T-helper 9 cell (primary cell): ENCODE data around the gene RPS19BP1.
"Not testable (repeated sequence)": the region's sequence is repeated elsewhere in the genome, so short reads cannot be mapped to it uniquely, and the experiment has no call there.

Experiments used
- DNase-seq: peaks from one replicate; pipeline ENCODE4 v3.0.0-alpha.2; 2020

RPS19BP1 gene

GRCh38 chr22:39527481-39527961 is 5.0 kb downstream of the RPS19BP1 start:
- DNase-seq: no peak

DNA sequence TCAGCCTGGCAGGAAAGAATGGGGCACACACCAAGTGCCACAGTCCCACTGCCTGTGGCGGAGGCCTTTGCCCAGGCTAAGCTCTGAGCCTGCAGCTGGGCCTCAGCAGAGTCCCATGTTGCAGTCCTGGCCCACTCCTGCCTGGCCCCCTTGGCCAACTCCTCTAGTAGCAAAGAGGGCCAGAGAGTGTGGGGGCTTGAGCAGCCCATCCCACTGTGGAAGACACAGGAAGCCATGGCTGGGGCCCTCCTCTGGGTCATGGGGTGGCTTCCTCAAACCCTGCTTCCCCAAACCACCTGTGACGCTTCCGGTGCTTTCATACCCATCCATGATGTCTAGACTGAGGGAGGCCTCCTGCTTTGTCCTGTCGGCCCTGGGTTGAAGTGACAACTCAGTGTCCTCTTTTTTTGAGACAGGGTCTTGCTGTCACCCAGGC is 5.8 kb downstream of the RPS19BP1 start:
- DNase-seq: peak; percentile 29

DNA sequence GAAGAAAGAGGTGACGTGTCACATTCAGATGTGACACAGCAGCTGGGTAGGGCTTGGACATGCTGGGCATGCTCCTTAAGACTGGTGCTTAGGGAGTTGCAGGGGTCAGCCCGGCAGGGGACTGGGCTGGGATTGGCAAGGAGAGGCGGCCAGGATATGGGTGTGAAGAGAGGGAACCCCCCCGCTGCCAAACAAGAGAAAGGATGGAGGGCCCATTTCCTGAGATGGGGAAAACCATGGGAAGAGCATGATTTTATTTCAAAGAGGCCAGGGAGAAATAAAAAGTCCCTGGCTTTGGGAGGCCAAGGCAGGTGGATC is 6.9 kb downstream of the RPS19BP1 start:
- no peak for DNase-seq

DNA sequence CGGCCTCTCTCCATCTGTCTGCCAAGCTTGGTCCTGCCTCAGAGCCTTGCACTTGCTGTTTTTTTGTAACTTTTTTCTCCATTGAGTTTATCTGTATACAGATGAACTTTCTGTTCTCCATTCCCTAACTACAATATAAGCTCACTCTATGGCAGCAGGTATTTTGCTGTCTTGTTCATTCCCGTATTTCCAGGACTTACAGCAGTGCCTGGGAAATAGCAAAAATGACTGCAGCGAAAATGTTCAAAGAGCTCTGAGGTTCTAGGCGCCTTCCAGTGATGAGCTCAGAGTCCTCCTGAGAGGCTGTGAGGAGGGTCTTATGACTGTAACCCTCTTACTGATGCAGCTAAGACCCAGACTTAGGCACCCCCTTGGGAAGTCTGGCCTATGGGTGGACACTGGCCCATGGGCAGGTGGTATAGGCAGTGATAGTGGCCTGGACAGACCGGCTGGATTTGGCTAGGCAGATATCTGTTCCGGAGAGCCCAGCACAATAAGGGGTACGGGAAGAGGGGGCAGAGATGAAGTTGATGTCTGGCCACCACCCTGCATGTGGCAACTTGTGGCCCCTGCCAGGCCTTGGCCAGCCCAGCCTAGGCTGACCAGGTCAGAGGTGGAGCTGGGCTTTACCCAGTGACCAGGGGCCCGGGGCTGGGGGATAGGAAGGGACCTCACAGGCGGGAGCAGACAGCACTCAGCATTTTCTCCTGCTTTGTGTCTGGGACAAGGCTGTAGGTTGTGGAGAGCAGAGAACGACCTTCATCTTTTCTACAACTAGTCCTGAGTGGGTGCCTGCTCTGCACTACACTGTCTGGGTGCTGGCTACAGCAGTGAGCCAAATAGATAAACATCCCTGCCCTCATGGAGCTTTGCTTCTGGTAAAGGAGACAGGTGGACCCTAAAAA is 7.5 kb downstream of the RPS19BP1 start:
- no peak for DNase-seq

DNA sequence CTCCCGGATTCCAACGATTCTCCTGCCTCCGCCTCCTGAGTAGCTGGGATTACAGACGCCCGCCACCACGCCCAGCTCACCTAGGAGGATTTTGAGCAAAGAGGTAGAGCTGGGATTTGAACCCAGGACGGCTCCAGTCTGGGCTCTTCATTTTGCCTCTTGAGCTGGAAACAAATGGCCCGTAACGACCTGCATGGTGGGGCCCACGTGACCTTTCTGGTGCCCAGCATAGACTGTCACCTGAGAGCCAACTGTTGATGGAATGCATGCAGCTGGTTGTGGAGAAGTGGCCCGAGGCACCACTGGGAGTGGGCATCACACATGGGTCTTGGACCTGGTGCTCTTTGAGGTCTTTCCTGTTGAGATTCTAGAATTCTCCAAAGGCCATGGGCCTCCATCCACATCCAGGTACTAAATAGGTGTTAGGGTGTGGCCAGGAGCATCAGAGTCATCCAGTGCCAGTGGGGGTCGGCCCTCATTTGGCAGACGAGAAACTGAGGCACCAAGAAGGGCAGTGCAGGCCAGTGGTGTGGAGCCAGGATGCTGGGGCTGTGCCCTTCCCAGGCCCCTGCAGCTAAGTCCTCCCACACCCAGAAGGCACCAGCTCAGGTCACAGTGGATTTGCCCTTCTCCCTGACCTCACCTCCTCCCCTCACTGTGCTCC is 8.3 kb downstream of the RPS19BP1 start:
- no peak for DNase-seq

- DNase-seq: no peak
These were observed 9.8 kb downstream of the RPS19BP1 start for GRCh38 chr22:39522567-39523300.

DNA sequence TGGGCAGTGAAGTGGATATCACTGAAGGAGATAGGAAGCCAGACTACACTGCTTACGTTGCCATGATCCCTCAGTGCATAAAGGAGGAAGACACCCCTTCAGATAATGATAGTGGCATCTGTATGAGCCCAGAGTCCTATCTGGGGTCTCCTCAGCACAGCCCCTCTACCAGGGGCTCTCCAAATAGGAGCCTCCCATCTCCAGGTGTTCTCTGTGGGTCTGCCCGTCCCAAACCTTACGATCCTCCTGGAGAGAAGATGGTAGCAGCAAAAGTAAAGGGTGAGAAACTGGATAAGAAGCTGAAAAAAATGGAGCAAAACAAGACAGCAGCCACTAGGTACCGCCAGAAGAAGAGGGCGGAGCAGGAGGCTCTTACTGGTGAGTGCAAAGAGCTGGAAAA is 10.5 kb downstream of the RPS19BP1 start:
- DNase-seq: not testable (repeated sequence)

- not testable (repeated sequence) for DNase-seq
These were observed 11.3 kb downstream of the RPS19BP1 start for GRCh38 chr22:39521106-39521885.

DNA sequence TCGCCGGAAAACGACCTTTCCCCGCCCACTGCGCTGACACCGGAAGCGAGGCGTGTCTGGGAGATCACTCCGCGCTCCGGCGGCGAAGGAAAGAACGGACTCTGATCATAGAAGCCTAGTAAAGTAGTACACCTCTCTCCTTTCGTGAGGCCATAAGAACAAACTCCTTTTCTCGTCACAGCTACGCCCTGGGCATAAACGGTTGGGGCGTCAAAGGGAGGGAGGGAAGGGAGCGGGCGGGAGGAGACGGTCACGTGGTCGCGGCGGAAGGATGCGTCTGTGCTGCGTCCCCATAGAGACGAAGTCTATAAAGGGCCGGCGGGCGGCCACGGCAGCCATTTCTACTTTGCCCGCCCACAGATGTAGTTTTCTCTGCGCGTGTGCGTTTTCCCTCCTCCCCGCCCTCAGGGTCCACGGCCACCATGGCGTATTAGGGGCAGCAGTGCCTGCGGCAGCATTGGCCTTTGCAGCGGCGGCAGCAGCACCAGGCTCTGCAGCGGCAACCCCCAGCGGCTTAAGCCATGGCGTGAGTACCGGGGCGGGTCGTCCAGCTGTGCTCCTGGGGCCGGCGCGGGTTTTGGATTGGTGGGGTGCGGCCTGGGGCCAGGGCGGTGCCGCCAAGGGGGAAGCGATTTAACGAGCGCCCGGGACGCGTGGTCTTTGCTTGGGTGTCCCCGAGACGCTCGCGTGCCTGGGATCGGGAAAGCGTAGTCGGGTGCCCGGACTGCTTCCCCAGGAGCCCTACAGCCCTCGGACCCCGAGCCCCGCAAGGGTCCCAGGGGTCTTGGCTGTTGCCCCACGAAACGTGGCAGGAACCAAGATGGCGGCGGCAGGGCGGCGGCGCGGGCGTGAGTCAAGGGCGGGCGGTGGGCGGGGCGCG is 12.1 kb downstream of the RPS19BP1 start, which contains the start of gene ATF4:
Gene ATF4 (plus strand): TSS at position 337 of the 880 bp plus-strand sequence. CDS start 884 bp downstream, outside the sequence.
- peak; percentile 91 for DNase-seq

GRCh38 chr22:39519681-39520225 is 12.8 kb downstream of the RPS19BP1 start:
- DNase-seq: no peak

GRCh38 chr22:39518996-39519680 is 13.4 kb downstream of the RPS19BP1 start:
- no peak for DNase-seq

DNA sequence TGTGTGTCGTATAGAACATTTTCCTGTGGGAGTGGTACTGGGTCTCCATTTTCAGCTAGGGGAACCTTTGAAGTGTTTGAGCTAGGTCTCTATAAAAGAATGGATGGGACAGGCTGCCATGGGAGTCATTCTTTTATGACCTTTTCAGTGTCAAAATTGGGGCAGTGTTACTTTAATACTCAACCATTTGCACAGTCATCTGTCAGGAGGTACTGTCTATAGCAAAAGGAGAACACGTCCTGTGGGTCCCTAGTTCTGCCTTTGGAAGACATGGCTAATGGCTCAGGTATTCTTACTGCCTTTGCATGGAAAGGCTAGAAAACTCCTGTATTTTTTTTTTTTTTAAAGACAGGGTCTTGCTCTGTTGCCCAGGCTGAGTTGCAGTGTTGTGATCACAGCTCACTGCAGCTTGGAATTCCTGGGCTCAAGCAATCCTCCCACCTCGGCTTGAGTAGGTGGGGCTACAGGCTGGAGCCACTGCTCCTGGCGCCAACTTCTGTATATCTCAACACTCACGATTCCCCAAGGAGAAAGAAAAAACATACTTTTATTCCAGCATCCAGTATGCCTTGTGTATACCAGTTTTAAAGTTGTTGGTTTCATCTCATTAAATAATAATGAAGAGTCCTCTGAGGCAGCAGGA is 14.3 kb downstream of the RPS19BP1 start:
- no peak for DNase-seq

GRCh38 chr22:39517470-39517869 is 15.1 kb downstream of the RPS19BP1 start:
- DNase-seq: no peak

DNA sequence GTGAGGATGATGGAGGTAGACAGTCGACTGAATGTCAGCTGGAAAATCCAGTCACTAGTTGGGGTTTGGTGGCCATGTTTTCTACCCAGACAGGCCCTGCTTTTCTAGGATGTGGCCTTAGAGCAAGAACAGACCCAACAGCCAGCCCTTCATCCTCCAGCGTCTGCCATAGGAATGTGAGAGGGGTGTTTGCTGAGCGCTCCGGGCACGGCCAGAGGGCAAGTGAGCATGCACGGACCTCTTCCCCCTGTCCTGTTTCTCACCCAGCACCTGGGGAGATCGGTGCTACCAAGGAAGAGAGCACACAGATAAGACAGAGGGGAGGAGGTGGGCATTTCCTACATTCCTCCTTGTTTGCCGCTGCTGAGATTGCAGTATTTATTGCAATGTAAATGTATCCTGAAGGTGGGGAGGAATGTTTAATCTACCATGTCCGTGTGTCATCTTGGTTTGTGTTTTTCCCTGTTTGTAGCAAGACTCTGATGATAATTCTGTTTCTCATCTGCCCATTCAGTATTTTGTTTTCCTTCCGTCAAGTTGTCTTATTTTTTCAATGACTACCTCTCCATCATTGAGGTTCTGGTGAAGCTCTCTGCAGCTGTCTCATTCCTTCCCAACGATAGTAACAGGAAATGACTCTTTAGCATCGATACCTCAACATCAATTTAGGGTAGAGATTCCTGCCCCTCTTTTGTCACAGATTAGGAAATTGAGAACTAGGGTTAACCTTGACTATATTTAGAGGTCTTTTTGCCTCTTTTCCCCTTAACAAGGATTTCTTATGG is 17.1 kb downstream of the RPS19BP1 start:
- DNase-seq: no peak

- DNase-seq: peak; percentile 44
These were observed 18.1 kb downstream of the RPS19BP1 start for GRCh38 chr22:39514373-39514973.

- no peak for DNase-seq
These were observed 18.8 kb downstream of the RPS19BP1 start for GRCh38 chr22:39513791-39514190.

- no peak for DNase-seq
These were observed 20.5 kb downstream of the RPS19BP1 start for GRCh38 chr22:39512026-39512425.

DNA sequence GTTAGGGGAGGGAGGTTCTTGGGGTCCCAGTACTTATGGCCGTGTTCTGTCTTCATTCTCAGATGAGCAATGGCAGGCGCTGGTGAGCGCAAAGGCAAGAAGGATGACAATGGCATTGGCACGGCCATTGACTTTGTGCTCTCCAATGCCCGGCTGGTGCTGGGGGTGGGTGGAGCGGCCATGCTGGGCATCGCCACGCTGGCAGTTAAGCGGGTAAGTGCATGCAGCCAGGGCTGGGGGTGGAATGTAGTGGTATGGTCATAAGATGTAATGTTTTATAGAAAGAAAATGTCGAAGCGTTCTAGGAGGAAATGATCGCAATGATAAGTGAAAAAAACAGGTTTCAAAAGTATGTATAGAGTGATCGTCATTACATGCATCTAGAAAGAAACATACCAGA is 21.3 kb downstream of the RPS19BP1 start:
- no peak for DNase-seq
